Posterior cingulate gyrus (tissue), 11 donors: Measurements from ENCODE around the gene FAHD1.
"Not testable (repeated sequence)": the region's sequence is repeated elsewhere in the genome, so short reads cannot be mapped to it uniquely, and the experiment has no call there.

Experiments used
- DNase-seq, 10 donors: peaks; one replicate each; pipeline versions ENCODE4 v3.0.0 to v3.0.0-alpha.2; 2020 to 2021; ENCODE audit warnings: mixed read lengths in 3 of 10
- intact Hi-C: fragments of 100-400 bp; cut with DNase I; formaldehyde crosslinking; loops from one replicate; pipeline ENCODE4 v1.15.1; 2023

FAHD1 gene

GRCh38 chr16:1876066-1876465 lies 49.1 kb downstream of the FAHD1 start:
- intact Hi-C loops, DNase-seq: not testable (repeated sequence)

- intact Hi-C loops, result no loop called here
- no peak for DNase-seq
Observed at GRCh38 chr16:1876468-1876867, 49.5 kb downstream of the FAHD1 start.

DNA sequence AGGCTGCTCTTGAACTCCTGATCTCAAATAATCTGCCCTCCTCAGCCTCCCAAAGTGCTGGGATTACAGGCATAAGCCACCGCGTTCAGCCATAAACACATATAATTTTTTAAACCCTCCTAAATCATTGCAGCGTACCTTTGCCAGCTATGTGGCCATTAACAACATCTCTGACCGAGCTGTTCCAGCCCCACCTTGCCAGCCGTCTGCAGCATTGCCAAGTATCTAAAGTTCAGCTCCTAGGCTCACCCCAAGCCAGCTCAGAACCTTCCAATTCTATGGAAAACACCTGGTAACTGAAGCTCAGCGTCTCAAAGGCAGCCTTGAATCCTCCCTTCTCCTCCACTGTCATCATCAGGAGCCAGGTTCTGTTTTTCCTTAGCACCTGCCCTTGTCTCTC lies 50.1 kb downstream of the FAHD1 start:
- no peak for DNase-seq
- intact Hi-C loops, result no loop called here

GRCh38 chr16:1877804-1878203 lies 50.8 kb downstream of the FAHD1 start:
- DNase-seq, result no peak
- intact Hi-C loops, result no loop called here

- DNase-seq, result no peak
- intact Hi-C loops, result no loop called here
Observed at GRCh38 chr16:1878256-1878655, 51.2 kb downstream of the FAHD1 start.
